Mesenteric fat pad (tissue), 1 donor: ENCODE measurements around the gene ZNF33B. TPM values are rescaled to one million over a fixed set of nuclear protein-coding genes. Genes with fewer than 3 reads are reported as not detected.

Source experiments
- total RNA-seq: library from RNA; stranded (reverse); fragmentation: NEBNext Ultra II Directional; extraction: Animal tissue kit (Norgen Biotek cat#: 25700); gene quantifications from one replicate; pipeline ENCODE4 v1.2.1, GENCODE V29; 2021
- donor health status: DM: yes; HTN: yes; CAD: no.

The ZNF33B gene
- total RNA-seq, 1 donor from 2014 or later, result 8.5 TPM

Other genes with a start within 250 kb of the ZNF33B start
- gene BMS1, start 144.2 kb upstream of the ZNF33B start, total RNA-seq, result 13.7 TPM